Skeletal muscle cell (primary cell): ENCODE results near the gene KRTAP20-3.

Source experiments
- DNase-seq: peaks from one replicate; pipeline ENCODE4 v3.0.0-alpha.2; 2010; ENCODE audit warnings: low read depth
- H3K4me3 ChIP-seq: 2 replicates; pipeline ENCODE4 v1.5.1; 2011; ENCODE audit warnings: low read depth, mild to moderate bottlenecking, control low read depth, low read length, moderate library complexity

The KRTAP20-3 gene

GRCh38 chr21:30674312-30674711, 31.6 kb downstream of the KRTAP20-3 start:
- DNase-seq = no peak
- H3K4me3 ChIP-seq = no peak overlapping the region

- H3K4me3 ChIP-seq = no peak overlapping the region
- no peak for DNase-seq
Observed at GRCh38 chr21:30676737-30677136, 34.1 kb downstream of the KRTAP20-3 start.

GRCh38 chr21:30680586-30680985, 37.9 kb downstream of the KRTAP20-3 start:
- no peak overlapping the region for H3K4me3 ChIP-seq
- DNase-seq = no peak

GRCh38 chr21:30684506-30684905, 41.8 kb downstream of the KRTAP20-3 start:
- DNase-seq = no peak
- H3K4me3 ChIP-seq = no peak overlapping the region

- no peak overlapping the region for H3K4me3 ChIP-seq
- DNase-seq = no peak
Observed at GRCh38 chr21:30689822-30690221, 47.2 kb downstream of the KRTAP20-3 start.
